RWPE2 (cell line): ENCODE results near the gene MYO5B.

Experiments used
- ATAC-seq: fragments of 200-7000 bp; cut with Tn5 transposase; 3 replicates; pipeline ENCODE4 v1.9.1; 2021; ENCODE audit warnings: low read depth
- DNase-seq: peaks from one replicate; pipeline ENCODE4 v3.0.0-alpha.2; 2020; ENCODE audit warnings: low spot score
- H3K27ac ChIP-seq: fragments of 450-650 bp; 2 replicates; pipeline ENCODE4 v1.5.1; 2017; ENCODE audit warnings: mild to moderate bottlenecking; ENCODE audit not compliant: poor library complexity, severe bottlenecking
- H3K27me3 ChIP-seq: fragments of 250-450 bp; sonication (Bioruptor Pico); 2 replicates; pipeline ENCODE4 v1.5.1; 2021; ENCODE audit warnings: mild to moderate bottlenecking, moderate library complexity; ENCODE audit not compliant: insufficient read depth, poor library complexity, severe bottlenecking
- H3K36me3 ChIP-seq: fragments of 250-450 bp; sonication (Bioruptor Pico); 2 replicates; pipeline ENCODE4 v1.5.1; 2020; ENCODE audit warnings: low read depth, mild to moderate bottlenecking, moderate library complexity
- H3K4me1 ChIP-seq: fragments of 250-450 bp; sonication (Bioruptor Pico); 2 replicates; pipeline ENCODE4 v1.5.1; 2021; ENCODE audit warnings: mild to moderate bottlenecking, moderate library complexity; ENCODE audit not compliant: insufficient read depth, poor library complexity, severe bottlenecking
- H3K4me3 ChIP-seq: fragments of 250-450 bp; sonication (Bioruptor Pico); 2 replicates; pipeline ENCODE4 v1.5.1; 2021; ENCODE audit warnings: mild to moderate bottlenecking, moderate library complexity; ENCODE audit not compliant: severe bottlenecking
- H3K9me3 ChIP-seq: fragments of 250-450 bp; sonication (Bioruptor Pico); 2 replicates; pipeline ENCODE4 v1.5.1; 2021; ENCODE audit warnings: mild to moderate bottlenecking, moderate library complexity; ENCODE audit not compliant: severe bottlenecking
- TF ChIP-seq, protein P1 (sequence below): fragments of 450-650 bp; IDR thresholded peaks from one replicate; pipeline ENCODE4 v1.5.1; 2017; ENCODE audit warnings: mild to moderate bottlenecking, moderate library complexity; ENCODE audit not compliant: poor library complexity, severe bottlenecking

The MYO5B gene

DNA sequence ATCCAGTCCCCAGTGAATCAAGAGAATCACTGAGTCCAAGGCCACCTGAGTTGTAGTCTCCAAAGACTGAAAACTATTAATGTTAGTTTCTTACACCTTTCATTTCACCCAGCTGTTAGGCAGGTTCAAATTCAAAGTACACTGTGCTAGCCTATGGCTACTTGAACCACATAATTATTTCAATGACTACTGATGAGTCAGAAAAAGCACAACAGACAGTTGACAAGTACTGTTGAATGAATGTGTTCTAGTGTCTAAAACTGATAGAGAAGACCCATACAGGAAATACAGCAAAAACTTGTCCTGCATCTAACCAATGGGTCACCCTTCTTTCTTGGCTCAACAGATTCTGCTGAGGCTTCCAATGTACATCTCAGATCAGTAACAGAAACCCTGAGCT is 160.9 kb downstream of the MYO5B start:
- no peaks in the 10 kb centered on the region for H3K36me3 ChIP-seq
- no peaks in the 10 kb centered on the region for H3K27me3 ChIP-seq
- TF ChIP-seq, protein P1, sequence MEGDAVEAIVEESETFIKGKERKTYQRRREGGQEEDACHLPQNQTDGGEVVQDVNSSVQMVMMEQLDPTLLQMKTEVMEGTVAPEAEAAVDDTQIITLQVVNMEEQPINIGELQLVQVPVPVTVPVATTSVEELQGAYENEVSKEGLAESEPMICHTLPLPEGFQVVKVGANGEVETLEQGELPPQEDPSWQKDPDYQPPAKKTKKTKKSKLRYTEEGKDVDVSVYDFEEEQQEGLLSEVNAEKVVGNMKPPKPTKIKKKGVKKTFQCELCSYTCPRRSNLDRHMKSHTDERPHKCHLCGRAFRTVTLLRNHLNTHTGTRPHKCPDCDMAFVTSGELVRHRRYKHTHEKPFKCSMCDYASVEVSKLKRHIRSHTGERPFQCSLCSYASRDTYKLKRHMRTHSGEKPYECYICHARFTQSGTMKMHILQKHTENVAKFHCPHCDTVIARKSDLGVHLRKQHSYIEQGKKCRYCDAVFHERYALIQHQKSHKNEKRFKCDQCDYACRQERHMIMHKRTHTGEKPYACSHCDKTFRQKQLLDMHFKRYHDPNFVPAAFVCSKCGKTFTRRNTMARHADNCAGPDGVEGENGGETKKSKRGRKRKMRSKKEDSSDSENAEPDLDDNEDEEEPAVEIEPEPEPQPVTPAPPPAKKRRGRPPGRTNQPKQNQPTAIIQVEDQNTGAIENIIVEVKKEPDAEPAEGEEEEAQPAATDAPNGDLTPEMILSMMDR = no peak
- no peaks in the 10 kb centered on the region for H3K4me1 ChIP-seq
- no peak for DNase-seq
- no peaks in the 10 kb centered on the region for H3K9me3 ChIP-seq
- no peak overlapping the region for H3K4me3 ChIP-seq
- no peak for ATAC-seq
- no peak overlapping the region for H3K27ac ChIP-seq

DNA sequence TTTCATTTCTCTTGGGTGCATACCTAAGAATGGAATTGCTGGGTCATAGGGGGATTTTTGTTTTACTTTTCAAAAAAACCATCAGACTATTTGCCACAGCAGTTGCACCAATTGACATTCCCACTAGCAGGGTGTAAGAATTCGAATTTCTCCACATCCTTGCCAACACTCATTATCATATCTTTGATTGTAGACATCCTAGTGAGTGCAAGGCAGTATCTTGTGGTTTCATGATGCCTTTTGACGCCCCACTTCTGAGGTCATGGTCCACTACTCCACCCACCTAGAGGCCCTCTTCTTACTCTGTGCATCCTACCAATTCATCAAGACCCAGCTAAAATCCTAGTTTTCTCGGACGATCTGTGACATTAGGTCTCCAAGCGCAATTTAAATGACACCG is 161.9 kb downstream of the MYO5B start:
- DNase-seq = no peak
- H3K4me1 ChIP-seq = no peaks in the 10 kb centered on the region
- no peaks in the 10 kb centered on the region for H3K27me3 ChIP-seq
- H3K4me3 ChIP-seq = no peak overlapping the region
- H3K36me3 ChIP-seq = no peaks in the 10 kb centered on the region
- no peak overlapping the region for H3K27ac ChIP-seq
- TF ChIP-seq, protein P1 = no peak
- ATAC-seq = no peak
- no peaks in the 10 kb centered on the region for H3K9me3 ChIP-seq

DNA sequence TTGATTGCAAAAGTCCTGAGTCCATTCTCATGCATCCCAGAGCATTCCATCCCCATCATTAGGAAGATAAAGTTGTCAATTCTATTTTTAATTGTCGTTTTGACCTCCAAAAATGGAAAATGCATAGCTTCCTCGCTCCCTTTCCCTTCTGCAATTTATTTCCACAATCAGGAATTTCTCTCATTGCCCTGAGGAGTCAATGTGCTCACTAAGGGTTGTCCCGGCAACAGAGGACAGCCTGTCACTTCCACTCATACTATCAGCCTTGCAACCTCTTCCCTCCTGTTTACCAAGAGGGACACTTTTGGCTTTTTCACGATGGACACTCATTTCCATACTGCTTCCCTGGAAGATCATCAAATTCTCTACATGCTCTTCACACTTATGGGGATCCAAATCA is 164.8 kb downstream of the MYO5B start:
- Histone ChIP-seq H3K4me3 (no peak overlapping the region), H3K36me3 (no peaks in the 10 kb centered on the region), H3K27ac (no peak overlapping the region), H3K27me3 (no peaks in the 10 kb centered on the region), H3K9me3 (no peaks in the 10 kb centered on the region), H3K4me1 (no peaks in the 10 kb centered on the region)
- TF ChIP-seq, protein P1 = no peak
- ATAC-seq (no peak), DNase-seq (no peak)

DNA sequence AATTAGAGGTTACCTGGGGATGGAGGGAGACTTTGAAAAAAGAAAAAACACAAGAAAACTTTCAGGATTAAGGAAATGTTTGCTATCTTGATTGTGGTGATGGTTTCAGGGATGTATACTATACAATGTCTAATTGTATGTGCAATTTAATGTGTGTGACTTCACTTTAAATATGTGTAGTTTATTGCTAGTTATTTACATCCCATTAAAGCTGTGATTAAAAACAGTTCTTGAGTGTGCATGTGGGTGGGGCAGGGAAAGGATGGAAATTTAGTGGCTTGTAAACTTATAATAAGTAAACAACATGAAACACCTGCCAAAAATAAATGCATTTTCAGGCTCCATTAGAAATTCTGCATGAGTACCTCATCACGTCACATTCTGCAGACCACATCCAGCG is 167.0 kb downstream of the MYO5B start:
- no peaks in the 10 kb centered on the region for H3K27me3 ChIP-seq
- H3K4me1 ChIP-seq = no peaks in the 10 kb centered on the region
- no peaks in the 10 kb centered on the region for H3K9me3 ChIP-seq
- no peak overlapping the region for H3K4me3 ChIP-seq
- TF ChIP-seq, protein P1 = no peak
- no peak for DNase-seq
- no peak overlapping the region for H3K27ac ChIP-seq
- no peaks in the 10 kb centered on the region for H3K36me3 ChIP-seq
- no peak for ATAC-seq

DNA sequence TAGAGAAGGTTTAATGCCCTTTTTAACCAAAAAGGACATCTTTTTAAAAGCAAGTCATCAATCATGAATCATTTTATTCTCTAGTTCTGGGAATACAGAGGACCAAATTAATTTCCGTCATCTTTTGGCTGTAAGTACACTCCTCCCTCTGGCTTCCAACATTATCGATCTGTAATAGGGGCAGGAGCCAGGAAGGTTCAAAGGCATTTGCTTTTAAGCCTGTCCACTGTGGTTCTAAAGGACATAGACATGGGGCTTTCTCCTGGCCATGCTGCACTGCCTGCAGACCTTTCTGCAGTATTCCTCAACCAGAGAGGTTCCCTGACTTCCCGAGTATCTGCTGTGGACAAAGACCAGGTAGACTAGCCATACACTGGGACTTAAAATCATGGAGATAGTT is 170.5 kb downstream of the MYO5B start:
- H3K9me3 ChIP-seq = no peaks in the 10 kb centered on the region
- TF ChIP-seq, protein P1 = no peak
- DNase-seq = no peak

More for the DNA sequence above, 170.5 kb downstream of the MYO5B start:
- Histone ChIP-seq H3K27me3 (no peaks in the 10 kb centered on the region), H3K27ac (no peak overlapping the region), H3K36me3 (no peaks in the 10 kb centered on the region), H3K4me1 (no peaks in the 10 kb centered on the region), H3K4me3 (no peak overlapping the region)
- ATAC-seq = no peak
